Esophagus squamous epithelium (tissue), 4 donors: ENCODE measurements around the gene VPS29.

ENCODE experiments used
- POLR2A ChIP-seq, 4 donors: fragments of 450-650 bp; IDR thresholded peaks; one replicate each; pipeline ENCODE4 v1.6.1; 2017; ENCODE audit warnings: antibody characterized with exemption in 4 of 4, mild to moderate bottlenecking in 4 of 4, moderate library complexity in 3 of 4
- TF ChIP-seq, protein P1 (sequence below), 6 experiments: fragments of 450-650 bp in 4 of 6; fragments of 200-600 bp in 2 of 6; sonication (generic) in 2 of 6; IDR thresholded peaks; one replicate each; pipeline ENCODE4 v1.5.1; 2016 to 2019; ENCODE audit warnings: antibody characterized with exemption in 6 of 6, mild to moderate bottlenecking in 4 of 6, moderate library complexity in 4 of 6

- no peak for TF ChIP-seq POLR2A (IDR thresholded peaks at IDR 0.05)
- TF ChIP-seq, protein P1, sequence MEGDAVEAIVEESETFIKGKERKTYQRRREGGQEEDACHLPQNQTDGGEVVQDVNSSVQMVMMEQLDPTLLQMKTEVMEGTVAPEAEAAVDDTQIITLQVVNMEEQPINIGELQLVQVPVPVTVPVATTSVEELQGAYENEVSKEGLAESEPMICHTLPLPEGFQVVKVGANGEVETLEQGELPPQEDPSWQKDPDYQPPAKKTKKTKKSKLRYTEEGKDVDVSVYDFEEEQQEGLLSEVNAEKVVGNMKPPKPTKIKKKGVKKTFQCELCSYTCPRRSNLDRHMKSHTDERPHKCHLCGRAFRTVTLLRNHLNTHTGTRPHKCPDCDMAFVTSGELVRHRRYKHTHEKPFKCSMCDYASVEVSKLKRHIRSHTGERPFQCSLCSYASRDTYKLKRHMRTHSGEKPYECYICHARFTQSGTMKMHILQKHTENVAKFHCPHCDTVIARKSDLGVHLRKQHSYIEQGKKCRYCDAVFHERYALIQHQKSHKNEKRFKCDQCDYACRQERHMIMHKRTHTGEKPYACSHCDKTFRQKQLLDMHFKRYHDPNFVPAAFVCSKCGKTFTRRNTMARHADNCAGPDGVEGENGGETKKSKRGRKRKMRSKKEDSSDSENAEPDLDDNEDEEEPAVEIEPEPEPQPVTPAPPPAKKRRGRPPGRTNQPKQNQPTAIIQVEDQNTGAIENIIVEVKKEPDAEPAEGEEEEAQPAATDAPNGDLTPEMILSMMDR (IDR thresholded peaks at IDR 0.05), result no peak
Observed at GRCh38 chr12:110465024-110465423, 36.9 kb downstream of the VPS29 start.
